COR-L47 (cell line): ENCODE results near the gene PAQR8.
A peak's percentile ranks its signal among the peaks of the same experiment; 100 is the strongest.
"Not testable (repeated sequence)": the region's sequence is repeated elsewhere in the genome, so short reads cannot be mapped to it uniquely, and the experiment has no call there.

ENCODE experiments used
- DNase-seq: peaks from one replicate; lab custom pipeline; 2025; lab: John Stamatoyannopoulos, UW

Gene PAQR8

DNA sequence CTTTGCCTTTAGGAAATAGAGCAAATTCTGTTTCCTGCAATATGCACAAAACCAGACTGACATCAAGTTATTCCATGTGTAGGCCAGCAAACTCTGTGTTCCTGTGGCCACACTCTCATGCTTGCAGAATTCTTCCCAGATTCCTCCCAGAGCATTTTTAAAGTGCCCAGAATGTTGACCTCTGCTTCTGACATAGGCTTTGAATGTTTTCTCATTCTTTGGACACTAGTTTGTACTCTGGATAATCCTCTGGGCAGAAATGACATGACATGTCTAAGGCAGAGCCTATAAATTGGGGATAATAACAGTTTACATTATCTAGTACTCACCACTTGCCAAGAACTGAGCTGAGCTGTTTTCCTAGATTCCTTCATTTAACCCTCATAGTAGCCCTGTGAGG, 49.0 kb downstream of the PAQR8 start:
- no peak for DNase-seq

- DNase-seq = no peak
Measured at GRCh38 chr6:52411911-52412310, 50.0 kb downstream of the PAQR8 start.

- no peak for DNase-seq
Measured at GRCh38 chr6:52415333-52415732, 53.4 kb downstream of the PAQR8 start.

DNA sequence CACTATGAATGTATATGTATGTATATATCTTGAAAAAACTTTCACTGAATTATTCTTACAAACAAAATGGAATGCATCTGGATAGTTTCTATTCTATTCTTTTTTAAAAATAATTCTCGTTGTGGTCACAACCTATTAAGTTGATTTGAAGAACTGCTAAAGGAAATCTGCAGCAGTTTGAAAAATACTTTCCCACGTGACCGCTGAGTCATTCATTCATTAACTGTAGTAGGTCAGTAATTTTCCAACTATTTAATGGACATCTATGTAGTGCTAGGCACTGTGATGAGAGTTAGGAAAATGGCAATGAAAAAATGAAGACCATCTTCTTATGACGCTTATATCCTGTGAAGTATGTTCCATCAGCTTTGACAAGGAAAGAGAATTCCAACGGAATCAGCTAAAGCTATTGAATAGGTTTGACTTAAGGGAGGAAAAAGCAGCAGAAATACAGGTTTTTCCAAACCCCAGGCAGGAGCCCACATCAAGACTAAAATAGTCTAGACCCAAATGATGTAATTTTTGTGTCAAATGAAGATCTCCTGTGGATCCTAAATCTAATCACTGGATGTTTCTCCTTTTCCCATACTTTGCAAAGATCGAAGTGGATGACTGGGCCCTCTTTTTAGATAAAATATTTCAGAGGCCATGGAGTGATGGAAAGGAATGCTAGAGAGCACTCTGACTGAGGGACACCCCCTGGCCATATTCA, 54.1 kb downstream of the PAQR8 start:
- no peak for DNase-seq

DNA sequence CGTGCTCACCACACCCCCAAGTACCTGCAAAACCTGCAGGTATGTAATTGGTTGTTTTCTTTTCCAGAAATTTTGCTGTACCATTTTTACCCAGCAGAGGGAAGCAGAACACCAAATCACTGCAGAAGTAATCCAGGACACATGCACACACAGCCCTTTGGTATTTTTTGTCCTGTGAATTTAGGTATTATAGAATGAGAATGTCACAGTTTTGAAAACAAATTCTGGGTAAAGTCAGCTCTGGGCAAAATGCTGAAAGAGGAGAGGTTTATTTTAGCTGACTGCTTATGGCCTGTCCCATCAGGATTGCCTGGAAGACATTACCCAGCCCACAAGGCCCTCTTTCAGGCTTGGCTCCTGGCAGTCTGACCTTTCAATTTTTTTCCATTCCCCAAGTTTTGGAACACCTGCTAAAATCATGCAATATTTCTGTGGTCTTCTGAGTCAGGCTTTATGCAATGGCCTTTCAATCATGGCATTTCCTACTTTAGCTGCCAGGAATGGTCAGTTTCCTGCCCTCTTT, 54.7 kb downstream of the PAQR8 start:
- DNase-seq = peak; percentile 33

- DNase-seq = no peak
Measured at GRCh38 chr6:52417675-52418111, 55.7 kb downstream of the PAQR8 start.

- no peak for DNase-seq
Measured at GRCh38 chr6:52418606-52419005, 56.7 kb downstream of the PAQR8 start.

DNA sequence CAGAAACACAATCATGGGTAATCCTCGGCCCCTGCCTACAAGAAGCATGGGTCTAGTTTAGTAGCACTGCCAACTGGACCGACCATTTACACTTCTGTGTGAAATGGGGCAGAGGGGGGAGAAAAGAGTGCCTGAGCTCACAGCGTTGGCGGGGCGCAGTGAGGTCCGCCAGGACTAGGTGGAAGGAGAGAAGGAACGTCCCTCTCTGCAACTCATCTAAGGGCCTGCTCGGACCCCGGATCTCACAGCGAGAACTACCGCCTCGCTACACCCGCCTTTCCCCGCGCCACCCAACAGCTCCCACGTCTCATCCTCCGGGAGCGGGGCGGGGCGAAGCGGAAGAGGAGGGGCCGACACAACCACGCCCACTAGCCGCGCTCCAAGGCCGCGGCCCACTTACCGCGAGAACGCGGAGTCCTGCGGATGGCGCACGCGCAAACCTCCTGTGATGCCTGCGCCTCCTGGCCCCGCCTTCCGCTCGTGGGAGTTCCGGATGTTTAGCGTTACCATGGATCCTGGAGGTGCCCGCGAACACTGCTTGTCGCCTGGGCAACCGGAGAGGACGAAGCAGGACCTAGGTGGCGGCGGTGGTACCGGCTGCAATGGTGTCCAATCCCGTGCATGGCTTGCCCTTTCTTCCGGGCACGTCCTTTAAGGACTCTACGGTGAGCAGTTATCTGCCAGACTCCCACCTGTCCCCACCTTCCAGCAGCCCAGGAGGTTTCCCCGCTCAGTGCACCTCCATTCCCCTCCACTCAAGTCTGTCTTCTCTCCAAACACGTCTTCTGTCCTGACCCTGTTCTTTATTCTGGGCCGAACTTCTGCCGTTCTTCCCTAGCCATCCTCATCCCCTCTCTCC, 58.1 kb downstream of the PAQR8 start, which contains the start of gene EFHC1:
TSS of gene EFHC1 (plus strand) at position 534 of the 859 bp plus-strand sequence. CDS start at position 603, 69 bp downstream.
- peak; percentile 99 for DNase-seq

GRCh38 chr6:52420668-52421358, 58.9 kb downstream of the PAQR8 start:
- DNase-seq = peak; percentile 66

- DNase-seq = no peak
Measured at GRCh38 chr6:52422156-52422555, 60.2 kb downstream of the PAQR8 start.

- DNase-seq = no peak
Measured at GRCh38 chr6:52423448-52423847, 61.5 kb downstream of the PAQR8 start.

DNA sequence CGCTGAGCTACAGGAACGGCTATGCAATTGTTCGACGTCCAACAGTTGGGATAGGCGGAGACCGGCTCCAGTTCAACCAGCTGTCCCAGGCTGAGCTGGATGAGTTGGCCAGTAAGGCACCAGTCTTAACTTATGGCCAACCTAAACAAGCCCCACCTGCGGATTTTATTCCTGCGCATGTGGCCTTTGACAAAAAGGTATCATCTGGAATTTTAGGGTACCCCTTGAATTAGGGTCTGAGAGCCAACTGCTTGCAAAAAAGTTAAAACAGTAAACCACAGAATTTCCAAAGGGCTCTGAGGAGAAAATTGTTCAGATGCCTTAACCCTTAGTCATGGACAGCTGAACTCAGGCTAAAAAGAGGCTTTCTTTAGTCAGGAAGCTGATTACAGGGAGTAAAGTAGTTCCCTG, 62.0 kb downstream of the PAQR8 start:
- DNase-seq = no peak

- no peak for DNase-seq
Measured at GRCh38 chr6:52424513-52424912, 62.6 kb downstream of the PAQR8 start.

GRCh38 chr6:52426667-52427066, 64.7 kb downstream of the PAQR8 start:
- DNase-seq = no peak

DNA sequence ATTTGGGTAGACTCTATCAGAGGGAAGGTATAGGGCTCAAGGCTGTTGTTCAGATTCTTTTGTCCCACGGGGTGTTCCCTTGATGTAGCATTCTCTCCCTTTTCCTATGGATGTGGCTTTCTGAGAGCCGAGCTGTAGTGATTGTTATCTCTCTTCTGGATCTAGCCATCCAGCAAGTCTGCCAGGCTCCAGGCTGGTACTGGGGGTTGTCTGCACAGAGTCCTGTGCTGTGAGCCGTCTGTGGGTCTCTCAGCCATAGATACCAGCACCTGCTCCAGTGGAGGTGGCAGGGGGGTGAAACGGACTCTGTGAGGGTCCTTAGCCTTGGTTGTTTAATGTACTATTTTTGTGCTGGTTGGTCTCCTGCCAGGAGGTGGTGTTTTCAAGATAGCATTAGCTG, 71.3 kb downstream of the PAQR8 start:
- DNase-seq = not testable (repeated sequence)

- no peak for DNase-seq
Measured at GRCh38 chr6:52435345-52435744, 73.4 kb downstream of the PAQR8 start.

DNA sequence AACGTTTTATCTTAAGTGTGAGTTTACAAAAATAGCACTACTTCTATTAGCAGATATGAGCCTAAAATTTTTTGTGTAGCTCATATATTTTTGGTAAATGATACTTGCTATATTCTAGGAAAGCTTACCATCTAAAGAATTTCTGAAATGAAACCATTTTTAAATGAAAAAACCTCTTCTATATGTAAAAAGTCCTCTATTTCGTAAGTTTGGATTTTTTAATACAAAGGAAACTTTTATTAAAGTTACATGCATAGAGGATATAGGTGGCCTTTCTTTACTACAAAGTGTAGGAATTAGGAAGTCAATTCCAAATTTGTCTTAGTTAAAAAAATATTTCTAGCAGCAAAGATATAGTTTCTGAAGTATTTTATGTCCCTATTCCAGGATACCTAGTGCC, 77.0 kb downstream of the PAQR8 start:
- DNase-seq = no peak

DNA sequence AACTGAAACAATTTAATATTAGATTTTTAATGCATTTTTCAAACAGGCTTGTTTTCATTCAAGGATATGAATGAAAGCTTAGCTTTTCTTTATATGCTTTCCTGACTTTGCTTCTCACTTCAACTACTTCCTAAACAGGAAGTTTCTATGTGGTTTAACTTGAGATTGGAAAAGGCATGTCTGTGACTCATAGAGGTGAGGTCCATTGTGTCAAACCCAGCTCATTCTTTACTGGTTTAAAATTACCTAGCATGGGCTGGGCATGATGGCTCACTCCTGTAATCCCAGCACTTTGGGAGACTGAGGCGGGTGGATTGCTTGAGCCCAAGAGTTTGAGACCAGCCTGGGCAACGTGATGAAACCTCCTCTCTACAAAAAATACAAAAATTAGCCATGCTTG, 92.6 kb downstream of the PAQR8 start:
- no peak for DNase-seq

GRCh38 chr6:52457096-52457495, 95.1 kb downstream of the PAQR8 start:
- no peak for DNase-seq
